Astrocyte of the cerebellum (primary cell): Measurements from ENCODE around the gene OR6B1.

ENCODE experiments used
- DNase-seq: peaks from one replicate; pipeline ENCODE4 v3.0.0-alpha.2; 2011; ENCODE audit warnings: low read depth
- H3K4me3 ChIP-seq: 2 replicates; pipeline ENCODE4 v1.5.1; 2011; ENCODE audit warnings: mild to moderate bottlenecking, low read depth, low read length, moderate library complexity
- CTCF ChIP-seq: IDR thresholded peaks from 2 replicates; pipeline ENCODE4 v1.5.1; 2012; ENCODE audit warnings: low read length, low read depth, moderate library complexity, mild to moderate bottlenecking; ENCODE audit errors: missing control alignments
- in situ Hi-C: cut with HindIII; loops from 2 replicates; pipeline ENCODE4 v1.10.0; 2017; ENCODE audit warnings: low sequenced_read_pairs

The OR6B1 gene

GRCh38 chr7:143979998-143980397, 20.1 kb upstream of the OR6B1 start:
- no peak for TF ChIP-seq CTCF
- DNase-seq = no peak
- in situ Hi-C loops = no loop called here
- no peak overlapping the region for H3K4me3 ChIP-seq

- TF ChIP-seq CTCF = no peak
- H3K4me3 ChIP-seq = no peak overlapping the region
- no peak for DNase-seq
- in situ Hi-C loops = no loop called here
These were observed 19.2 kb upstream of the OR6B1 start for GRCh38 chr7:143980746-143981510.

GRCh38 chr7:143983960-143984359, 16.2 kb upstream of the OR6B1 start:
- in situ Hi-C loops = no loop called here
- H3K4me3 ChIP-seq = no peak overlapping the region
- DNase-seq = no peak
- no peak for TF ChIP-seq CTCF

GRCh38 chr7:143987513-143987912, 12.6 kb upstream of the OR6B1 start:
- in situ Hi-C loops = no loop called here
- no peak for TF ChIP-seq CTCF
- DNase-seq = no peak

GRCh38 chr7:143988976-143989745, 11.0 kb upstream of the OR6B1 start:
- DNase-seq = peak; percentile 49
- no peak for TF ChIP-seq CTCF
- in situ Hi-C loops = no loop called here
- H3K4me3 ChIP-seq = no peak overlapping the region

More at GRCh38 chr7:143987513-143987912, 12.6 kb upstream of the OR6B1 start:
- H3K4me3 ChIP-seq = no peak overlapping the region

- in situ Hi-C loops = no loop called here
- no peak for DNase-seq
- TF ChIP-seq CTCF = no peak
- no peak overlapping the region for H3K4me3 ChIP-seq
These were observed 7.5 kb upstream of the OR6B1 start for GRCh38 chr7:143992670-143993069.
